Astrocyte (in vitro differentiated cells and primary cell): ENCODE measurements around the gene BMPER. TPM values are rescaled to one million over a fixed set of nuclear protein-coding genes. Genes with fewer than 3 reads are reported as not detected.

Experiments used
- DNase-seq: peaks from one replicate; pipeline ENCODE4 v3.0.0-alpha.2; 2010; ENCODE audit warnings: low read depth
- FAIRE-seq: peaks from 2 replicates; lab custom pipeline; 2011; peaks lifted over from hg19 to GRCh38; lab: Jason Lieb, UNC
- H2AFZ ChIP-seq: 2 replicates; pipeline ENCODE4 v1.6.0; 2012; ENCODE audit warnings: low read depth, low read length, inconsistent platforms
- H3K27ac ChIP-seq: 2 replicates; pipeline ENCODE4 v1.5.1; 2011; ENCODE audit warnings: low read depth, low read length, inconsistent platforms
- H3K27me3 ChIP-seq: 2 replicates; pipeline ENCODE4 v1.6.0; 2011; ENCODE audit warnings: low read length, inconsistent platforms; ENCODE audit not compliant: insufficient read depth
- H3K36me3 ChIP-seq: 2 replicates; pipeline ENCODE4 v1.5.1; 2011; ENCODE audit warnings: low read length, inconsistent platforms; ENCODE audit not compliant: insufficient read depth
- H3K4me1 ChIP-seq: 2 replicates; pipeline ENCODE4 v1.5.1; 2011; ENCODE audit warnings: low read length, inconsistent platforms; ENCODE audit not compliant: insufficient read depth
- H3K4me2 ChIP-seq: 2 replicates; pipeline ENCODE4 v1.6.0; 2012; ENCODE audit warnings: low read length, inconsistent platforms
- H3K4me3 ChIP-seq: 2 replicates; pipeline ENCODE4 v1.5.1; 2011; ENCODE audit warnings: low read depth, mild to moderate bottlenecking, low read length, inconsistent platforms; ENCODE audit not compliant: insufficient read depth
- H3K79me2 ChIP-seq: 2 replicates; pipeline ENCODE4 v1.6.0; 2012; ENCODE audit warnings: mild to moderate bottlenecking, low read length, inconsistent platforms; ENCODE audit not compliant: insufficient read depth
- H3K9ac ChIP-seq: 2 replicates; pipeline ENCODE4 v1.6.0; 2012; ENCODE audit warnings: mild to moderate bottlenecking, low read length, inconsistent platforms
- H3K9me3 ChIP-seq: 2 replicates; pipeline ENCODE4 v1.5.1; 2012; ENCODE audit warnings: low read depth, mild to moderate bottlenecking, low read length, inconsistent platforms; ENCODE audit not compliant: insufficient read depth
- H4K20me1 ChIP-seq: 2 replicates; pipeline ENCODE4 v1.6.0; 2012; ENCODE audit warnings: low read length, inconsistent platforms; ENCODE audit not compliant: insufficient read depth
- H3K27ac Mint-ChIP-seq: one replicate; pipeline ENCODE4 v1.8.0; 2021; ENCODE audit warnings: mild to moderate bottlenecking, mixed read lengths; ENCODE audit not compliant: unreplicated experiment
- H3K27me3 Mint-ChIP-seq: one replicate; pipeline ENCODE4 v1.8.0; 2021; ENCODE audit warnings: low read depth, mixed read lengths; ENCODE audit not compliant: unreplicated experiment
- H3K36me3 Mint-ChIP-seq: one replicate; pipeline ENCODE4 v1.8.0; 2021; ENCODE audit warnings: low read depth, mixed read lengths; ENCODE audit not compliant: unreplicated experiment
- H3K4me1 Mint-ChIP-seq: one replicate; pipeline ENCODE4 v1.8.0; 2021; ENCODE audit warnings: low read depth, mixed read lengths; ENCODE audit not compliant: unreplicated experiment
- H3K4me3 Mint-ChIP-seq: one replicate; pipeline ENCODE4 v1.8.0; 2021; ENCODE audit warnings: mild to moderate bottlenecking, moderate library complexity, mixed read lengths; ENCODE audit not compliant: unreplicated experiment
- H3K9me3 Mint-ChIP-seq: one replicate; pipeline ENCODE4 v1.8.0; 2021; ENCODE audit warnings: mild to moderate bottlenecking, mixed read lengths; ENCODE audit not compliant: unreplicated experiment
- EZH2 ChIP-seq: IDR thresholded peaks from 2 replicates; pipeline ENCODE4 v1.6.1; 2012; ENCODE audit warnings: mild to moderate bottlenecking, low read length, inconsistent platforms; ENCODE audit not compliant: insufficient read depth
- total RNA-seq: library from RNA; stranded (reverse); gene quantifications from 2 replicates; pipeline ENCODE4 v1.2.1, GENCODE V29; 2021
- TF ChIP-seq, protein P1 (sequence below): IDR thresholded peaks from 2 replicates; pipeline ENCODE4 v1.5.1; 2011; ENCODE audit warnings: low read depth, mild to moderate bottlenecking, inconsistent platforms, low read length, moderate library complexity; ENCODE audit not compliant: insufficient read depth

The BMPER gene
- total RNA-seq, 1 donor from 2014 or later: 4.4 TPM

GRCh38 chr7:33959676-33960075 lies 54.3 kb downstream of the BMPER start:
- Mint-ChIP-seq H3K4me3 (no peak overlapping the region), H3K27ac (no peak overlapping the region), H3K36me3 (peaks cover 2% of the 10 kb centered on the region), H3K27me3 (peaks cover 4% of the 10 kb centered on the region), H3K9me3 (no peaks in the 10 kb centered on the region), H3K4me1 (no peaks in the 10 kb centered on the region)
- no peaks in the 10 kb centered on the region for H3K4me1 ChIP-seq
- DNase-seq (no peak), FAIRE-seq (no peak)
- H4K20me1 ChIP-seq: no peaks in the 10 kb centered on the region
- H3K9ac ChIP-seq: no peak overlapping the region
- no peaks in the 10 kb centered on the region for H3K9me3 ChIP-seq
- no peak overlapping the region for H3K4me2 ChIP-seq
- TF ChIP-seq, protein P1, sequence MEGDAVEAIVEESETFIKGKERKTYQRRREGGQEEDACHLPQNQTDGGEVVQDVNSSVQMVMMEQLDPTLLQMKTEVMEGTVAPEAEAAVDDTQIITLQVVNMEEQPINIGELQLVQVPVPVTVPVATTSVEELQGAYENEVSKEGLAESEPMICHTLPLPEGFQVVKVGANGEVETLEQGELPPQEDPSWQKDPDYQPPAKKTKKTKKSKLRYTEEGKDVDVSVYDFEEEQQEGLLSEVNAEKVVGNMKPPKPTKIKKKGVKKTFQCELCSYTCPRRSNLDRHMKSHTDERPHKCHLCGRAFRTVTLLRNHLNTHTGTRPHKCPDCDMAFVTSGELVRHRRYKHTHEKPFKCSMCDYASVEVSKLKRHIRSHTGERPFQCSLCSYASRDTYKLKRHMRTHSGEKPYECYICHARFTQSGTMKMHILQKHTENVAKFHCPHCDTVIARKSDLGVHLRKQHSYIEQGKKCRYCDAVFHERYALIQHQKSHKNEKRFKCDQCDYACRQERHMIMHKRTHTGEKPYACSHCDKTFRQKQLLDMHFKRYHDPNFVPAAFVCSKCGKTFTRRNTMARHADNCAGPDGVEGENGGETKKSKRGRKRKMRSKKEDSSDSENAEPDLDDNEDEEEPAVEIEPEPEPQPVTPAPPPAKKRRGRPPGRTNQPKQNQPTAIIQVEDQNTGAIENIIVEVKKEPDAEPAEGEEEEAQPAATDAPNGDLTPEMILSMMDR: no peak
- no peak for TF ChIP-seq EZH2
- H3K27ac ChIP-seq: no peak overlapping the region
- H3K4me3 ChIP-seq: no peak overlapping the region
- H3K79me2 ChIP-seq: no peaks in the 10 kb centered on the region
- no peak overlapping the region for H2AFZ ChIP-seq
- H3K36me3 ChIP-seq: no peaks in the 10 kb centered on the region
- no peaks in the 10 kb centered on the region for H3K27me3 ChIP-seq

GRCh38 chr7:33961948-33962347 lies 56.6 kb downstream of the BMPER start:
- Histone ChIP-seq H3K79me2 (no peaks in the 10 kb centered on the region), H3K4me2 (no peak overlapping the region), H3K9me3 (no peaks in the 10 kb centered on the region), H3K4me1 (no peaks in the 10 kb centered on the region), H3K9ac (no peak overlapping the region), H2AFZ (no peak overlapping the region), H3K27me3 (no peaks in the 10 kb centered on the region), H3K4me3 (no peak overlapping the region), H3K36me3 (no peaks in the 10 kb centered on the region), H3K27ac (no peak overlapping the region), H4K20me1 (no peaks in the 10 kb centered on the region)
- Mint-ChIP-seq H3K9me3 (no peaks in the 10 kb centered on the region), H3K4me1 (no peaks in the 10 kb centered on the region), H3K36me3 (peaks cover 2% of the 10 kb centered on the region), H3K27ac (no peak overlapping the region), H3K27me3 (peaks cover 4% of the 10 kb centered on the region), H3K4me3 (no peak overlapping the region)
- FAIRE-seq: no peak
- DNase-seq: no peak
- TF ChIP-seq, protein P1: no peak
- no peak for TF ChIP-seq EZH2

DNA sequence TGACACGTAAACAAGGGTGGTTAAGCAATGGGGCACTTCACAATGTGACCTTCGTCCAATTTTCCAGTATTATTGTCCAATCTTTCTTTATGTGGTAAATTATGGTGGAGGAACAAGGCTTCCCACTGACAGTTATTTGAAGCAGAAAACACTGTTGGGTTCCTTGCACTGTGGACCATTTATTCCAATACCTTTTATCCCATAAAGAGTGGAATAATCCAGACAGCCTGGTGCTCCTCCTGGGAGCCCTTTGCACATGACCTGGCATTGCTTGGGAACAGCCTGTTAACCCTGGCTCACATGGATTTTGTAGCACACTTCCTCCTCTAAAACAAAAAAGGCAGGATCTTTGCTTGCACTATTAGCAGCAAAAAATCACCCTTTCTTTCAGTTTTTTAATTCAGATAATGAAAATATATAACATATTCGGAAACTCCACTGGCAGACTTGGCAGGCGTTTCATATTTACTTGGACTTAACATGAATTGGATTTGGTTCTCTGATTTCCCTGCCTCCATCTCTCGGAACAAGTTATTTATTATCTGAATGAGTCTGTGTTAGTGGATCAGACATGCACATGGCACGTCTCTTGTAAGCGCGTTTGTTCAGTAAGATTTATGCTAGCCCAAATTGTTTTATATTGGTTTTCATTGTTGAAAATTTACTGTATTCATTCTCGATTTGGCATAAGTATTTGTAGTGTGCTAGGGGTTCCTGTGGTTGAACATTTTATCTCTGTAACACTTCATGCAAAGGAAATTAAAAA lies 59.3 kb downstream of the BMPER start:
- Mint-ChIP-seq H3K4me1 (no peaks in the 10 kb centered on the region), H3K27ac (no peak overlapping the region), H3K36me3 (peaks cover 2% of the 10 kb centered on the region), H3K27me3 (peaks cover 4% of the 10 kb centered on the region), H3K4me3 (no peak overlapping the region), H3K9me3 (no peaks in the 10 kb centered on the region)
- H3K79me2 ChIP-seq: no peaks in the 10 kb centered on the region
- H3K27me3 ChIP-seq: no peaks in the 10 kb centered on the region
- no peaks in the 10 kb centered on the region for H4K20me1 ChIP-seq
- H3K4me3 ChIP-seq: no peak overlapping the region
- no peaks in the 10 kb centered on the region for H3K9me3 ChIP-seq
- H2AFZ ChIP-seq: no peak overlapping the region
- FAIRE-seq: no peak
- H3K36me3 ChIP-seq: no peaks in the 10 kb centered on the region
- H3K4me2 ChIP-seq: no peak overlapping the region
- H3K27ac ChIP-seq: no peak overlapping the region
- no peaks in the 10 kb centered on the region for H3K4me1 ChIP-seq
- TF ChIP-seq EZH2: no peak
- TF ChIP-seq, protein P1: no peak
- H3K9ac ChIP-seq: no peak overlapping the region
- DNase-seq: no peak
